K562 (cell line): ENCODE data around the gene EYA3. TPM values are rescaled to one million over a fixed set of nuclear protein-coding genes. Genes with fewer than 3 reads are reported as not detected.

Experiments used
- EHMT2 ChIP-seq: fragments of 450-650 bp; IDR thresholded peaks from 2 replicates; pipeline ENCODE4 v1.6.1; 2018; ENCODE audit warnings: antibody characterized with exemption
- EP400 ChIP-seq: fragments of 450-650 bp; IDR thresholded peaks from 2 replicates; pipeline ENCODE4 v1.6.1; 2017; ENCODE audit warnings: antibody characterized with exemption, mild to moderate bottlenecking, moderate library complexity
- FOXK2 ChIP-seq, 2 experiments: fragments of 450-650 bp; IDR thresholded peaks in 1 of 2; conservative IDR thresholded peaks in 1 of 2; 2 replicates each; pipeline ENCODE4 v1.6.1; 2016; ENCODE audit warnings: low read depth in 2 of 2, mild to moderate bottlenecking in 1 of 2
- FOXM1 ChIP-seq, 2 experiments: fragments of 450-650 bp in 1 of 2; sonication (generic) in 1 of 2; formaldehyde crosslinking in 1 of 2; IDR thresholded peaks; 2 replicates each; pipeline versions ENCODE4 v1.6.1 to v1.9.0; 2017 to 2022; ENCODE audit warnings: low read depth in 2 of 2, mild to moderate bottlenecking in 2 of 2, missing genetic modification reagents in 1 of 2, moderate library complexity in 1 of 2
- HDAC1 ChIP-seq, 2 experiments: fragments of 450-650 bp; IDR thresholded peaks; 2 replicates each; pipeline ENCODE4 v1.6.1; 2016 to 2017; ENCODE audit warnings: inconsistent platforms in 1 of 2, mild to moderate bottlenecking in 1 of 2, moderate library complexity in 1 of 2
- HMGN3 ChIP-seq: IDR thresholded peaks from 2 replicates; pipeline ENCODE4 v1.6.1; 2011; ENCODE audit warnings: borderline replicate concordance, low read depth, mild to moderate bottlenecking, mixed read lengths, low read length; ENCODE audit not compliant: insufficient read length; ENCODE audit errors: extremely low read depth
- MAZ ChIP-seq, 2 experiments: fragments of 450-650 bp in 1 of 2; sonication (generic) in 1 of 2; formaldehyde crosslinking; IDR thresholded peaks in 1 of 2; conservative IDR thresholded peaks in 1 of 2; 2 replicates each; pipeline versions ENCODE4 v1.4.0 to v1.5.0; 2020; ENCODE audit warnings: mild to moderate bottlenecking in 1 of 2, missing genetic modification reagents in 1 of 2
- NFE2L1 ChIP-seq: fragments of 450-650 bp; IDR thresholded peaks from 2 replicates; pipeline ENCODE4 v1.6.1; 2016; ENCODE audit warnings: missing genetic modification characterization, low read depth, mild to moderate bottlenecking, missing compliant biosample characterization, moderate library complexity, borderline replicate concordance
- PATZ1 ChIP-seq: fragments of 250-450 bp; sonication (Bioruptor Pico); IDR thresholded peaks from 2 replicates; pipeline ENCODE4 v1.5.0; 2020; ENCODE audit warnings: mild to moderate bottlenecking, borderline replicate concordance
- PRDM10 ChIP-seq: fragments of 450-650 bp; IDR thresholded peaks from 2 replicates; pipeline ENCODE4 v1.6.1; 2018; ENCODE audit not compliant: partially characterized antibody
- SLC30A9 ChIP-seq: fragments of 250-450 bp; sonication (Bioruptor Pico); IDR thresholded peaks from 2 replicates; pipeline ENCODE4 v1.8.0; 2022; ENCODE audit warnings: mild to moderate bottlenecking, moderate library complexity
- SP1 ChIP-seq: sonication (generic); formaldehyde crosslinking; IDR thresholded peaks from 2 replicates; pipeline ENCODE4 v1.8.1; 2022; ENCODE audit warnings: mild to moderate bottlenecking, missing genetic modification reagents
- U2AF1 ChIP-seq: fragments of 200-400 bp; formaldehyde crosslinking; optimal IDR thresholded peaks from 2 replicates; pipeline ENCODE3; 2017; ENCODE audit warnings: mild to moderate bottlenecking, low read depth, low read length, moderate library complexity
- polyA plus RNA-seq, 8 experiments: library from polyadenylated mRNA; depleted of rRNA in 4 of 8; stranded (reverse) in 5 of 8; unstranded in 3 of 8; fragments of >200 nt; fragmentation: Nextera tagmentation in 2 of 8; fragmentation: Illumina TruSeq in 1 of 8; extraction: Ambion mirVana in 2 of 8; extraction: Trizol in 1 of 8; gene quantifications; 2 replicates each; pipeline versions ENCODE4 v1.2.1 to v1.2.3, GENCODE V29; 2011 to 2014; ENCODE audit warnings: inconsistent platforms in 1 of 8, missing spikeins in 1 of 8
- total RNA-seq, 7 experiments: library from RNA; depleted of rRNA in 6 of 7; stranded (reverse); fragments of >200 nt in 6 of 7; fragmentation: Illumina TruSeq in 2 of 7; extraction: Trizol in 2 of 7; gene quantifications; 2 replicates each; pipeline versions ENCODE4 v1.2.1 to v1.2.3, GENCODE V29; 2011 to 2021; ENCODE audit warnings: low replicate concordance in 1 of 7
- TF ChIP-seq, protein P1 (sequence below), 2 experiments: fragments of 450-650 bp; conservative IDR thresholded peaks; 2 replicates each; pipeline ENCODE4 v1.6.1; 2017; ENCODE audit warnings: mild to moderate bottlenecking in 2 of 2, moderate library complexity in 2 of 2
- TF ChIP-seq, protein P2 (sequence below): fragments of 450-650 bp; IDR thresholded peaks from 2 replicates; pipeline ENCODE4 v1.7.1; 2018; ENCODE audit warnings: mild to moderate bottlenecking, low read depth; ENCODE audit not compliant: partially characterized antibody

The EYA3 gene
- total and polyA plus RNA-seq, 9 of the 15 experiments (the other 6 are each of a cell fraction or from before 2014, with no cell fraction given) = 21.7 to 64.0 (median 43.6) TPM

DNA sequence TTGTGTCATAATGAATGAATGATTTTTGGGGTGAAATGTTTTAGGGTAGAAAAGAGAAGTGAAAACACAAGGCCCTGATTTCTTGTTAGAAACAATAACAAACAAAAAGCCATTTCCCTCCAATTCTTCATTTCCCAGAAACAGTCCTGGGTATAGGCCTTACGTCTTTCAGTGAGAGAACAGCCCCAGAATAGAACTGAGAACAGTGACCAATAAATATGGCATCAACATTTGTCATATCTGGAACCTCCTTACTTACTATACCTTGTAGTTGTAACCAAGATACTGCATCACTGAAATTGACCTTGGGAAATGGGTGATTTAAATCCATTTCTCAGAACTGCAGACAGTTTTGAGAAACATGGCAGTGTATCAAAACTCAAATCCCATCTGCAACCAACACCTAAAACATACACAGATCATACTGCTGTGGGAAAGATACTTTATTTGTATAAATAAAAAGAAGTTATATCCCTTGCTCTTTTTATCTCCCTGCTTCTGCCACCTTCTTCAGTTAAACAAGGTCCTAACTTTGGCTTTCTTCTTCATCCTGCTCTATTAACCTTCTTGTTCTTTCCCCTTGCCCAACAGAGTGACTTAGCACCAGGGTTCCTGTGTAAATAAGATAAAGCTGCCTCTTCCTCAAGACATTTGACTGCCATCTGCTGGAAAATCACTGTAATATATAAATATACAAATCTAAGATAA, 109.1 kb downstream of the EYA3 start (continued):
- TF ChIP-seq FOXM1 (IDR thresholded peaks at IDR 0.05; ENCODE audit: low read depth) = peak; percentile 90
- TF ChIP-seq FOXM1 (CRISPR knock-in tag; IDR thresholded peaks at IDR 0.05; ENCODE audit: low read depth) = no peak
- TF ChIP-seq, protein P1, sequence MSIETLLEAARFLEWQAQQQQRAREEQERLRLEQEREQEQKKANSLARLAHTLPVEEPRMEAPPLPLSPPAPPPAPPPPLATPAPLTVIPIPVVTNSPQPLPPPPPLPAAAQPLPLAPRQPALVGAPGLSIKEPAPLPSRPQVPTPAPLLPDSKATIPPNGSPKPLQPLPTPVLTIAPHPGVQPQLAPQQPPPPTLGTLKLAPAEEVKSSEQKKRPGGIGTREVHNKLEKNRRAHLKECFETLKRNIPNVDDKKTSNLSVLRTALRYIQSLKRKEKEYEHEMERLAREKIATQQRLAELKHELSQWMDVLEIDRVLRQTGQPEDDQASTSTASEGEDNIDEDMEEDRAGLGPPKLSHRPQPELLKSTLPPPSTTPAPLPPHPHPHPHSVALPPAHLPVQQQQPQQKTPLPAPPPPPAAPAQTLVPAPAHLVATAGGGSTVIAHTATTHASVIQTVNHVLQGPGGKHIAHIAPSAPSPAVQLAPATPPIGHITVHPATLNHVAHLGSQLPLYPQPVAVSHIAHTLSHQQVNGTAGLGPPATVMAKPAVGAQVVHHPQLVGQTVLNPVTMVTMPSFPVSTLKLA (conservative IDR thresholded peaks at IDR 0.05) = peak; percentile 25 to 56; a peak in 2 of 4 replicates
- TF ChIP-seq PRDM10 = peak; percentile 74
- no peak for TF ChIP-seq U2AF1
- TF ChIP-seq SLC30A9 (CRISPR knock-in tag) = no peak
- TF ChIP-seq HDAC1 (IDR thresholded peaks at IDR 0.05) = peak in 1 of 2 experiments; percentile 59; a peak in 2 of 4 replicates
- TF ChIP-seq, protein P2, sequence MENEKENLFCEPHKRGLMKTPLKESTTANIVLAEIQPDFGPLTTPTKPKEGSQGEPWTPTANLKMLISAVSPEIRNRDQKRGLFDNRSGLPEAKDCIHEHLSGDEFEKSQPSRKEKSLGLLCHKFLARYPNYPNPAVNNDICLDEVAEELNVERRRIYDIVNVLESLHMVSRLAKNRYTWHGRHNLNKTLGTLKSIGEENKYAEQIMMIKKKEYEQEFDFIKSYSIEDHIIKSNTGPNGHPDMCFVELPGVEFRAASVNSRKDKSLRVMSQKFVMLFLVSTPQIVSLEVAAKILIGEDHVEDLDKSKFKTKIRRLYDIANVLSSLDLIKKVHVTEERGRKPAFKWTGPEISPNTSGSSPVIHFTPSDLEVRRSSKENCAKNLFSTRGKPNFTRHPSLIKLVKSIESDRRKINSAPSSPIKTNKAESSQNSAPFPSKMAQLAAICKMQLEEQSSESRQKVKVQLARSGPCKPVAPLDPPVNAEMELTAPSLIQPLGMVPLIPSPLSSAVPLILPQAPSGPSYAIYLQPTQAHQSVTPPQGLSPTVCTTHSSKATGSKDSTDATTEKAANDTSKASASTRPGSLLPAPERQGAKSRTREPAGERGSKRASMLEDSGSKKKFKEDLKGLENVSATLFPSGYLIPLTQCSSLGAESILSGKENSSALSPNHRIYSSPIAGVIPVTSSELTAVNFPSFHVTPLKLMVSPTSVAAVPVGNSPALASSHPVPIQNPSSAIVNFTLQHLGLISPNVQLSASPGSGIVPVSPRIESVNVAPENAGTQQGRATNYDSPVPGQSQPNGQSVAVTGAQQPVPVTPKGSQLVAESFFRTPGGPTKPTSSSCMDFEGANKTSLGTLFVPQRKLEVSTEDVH = peak; percentile 62
- 0 out of 2 replicates have a peak, but pooled peaks have one; percentile 37 for TF ChIP-seq SP1 (CRISPR knock-in tag)
- peak; percentile 25 to 33; a peak in 1 of 4 replicates for TF ChIP-seq MAZ (CRISPR knock-in tag; conservative IDR thresholded peaks at IDR 0.05 in 1 of 2, IDR thresholded peaks at IDR 0.05 in 1 of 2)
- no peak for TF ChIP-seq PATZ1 (CRISPR knock-in tag)
- TF ChIP-seq EP400 = peak; percentile 65
- 0 out of 2 replicates have a peak, but pooled peaks have one; percentile 15 for TF ChIP-seq EHMT2
- TF ChIP-seq FOXK2 (conservative IDR thresholded peaks at IDR 0.05 in 1 of 2, IDR thresholded peaks at IDR 0.05 in 1 of 2; ENCODE audit: low read depth in 2 of 2) = peak; percentile 90 to 94
- 0 out of 2 replicates have a peak, but pooled peaks have one; percentile 17 for TF ChIP-seq NFE2L1 (tag)
- no peak for TF ChIP-seq HMGN3
